B cell (primary cell): Measurements from ENCODE around the gene KIAA1586.

Experiments used
- EZH2 ChIP-seq: IDR thresholded peaks from 2 replicates; pipeline ENCODE4 v1.6.1; 2012; ENCODE audit warnings: borderline replicate concordance, low read depth, mild to moderate bottlenecking, moderate library complexity, low read length; ENCODE audit not compliant: insufficient read depth, poor library complexity, severe bottlenecking
- TF ChIP-seq, protein P1 (sequence below): fragments of 200-600 bp; IDR thresholded peaks from one replicate; pipeline ENCODE4 v1.8.0; 2022; ENCODE audit warnings: antibody characterized with exemption, mild to moderate bottlenecking

DNA sequence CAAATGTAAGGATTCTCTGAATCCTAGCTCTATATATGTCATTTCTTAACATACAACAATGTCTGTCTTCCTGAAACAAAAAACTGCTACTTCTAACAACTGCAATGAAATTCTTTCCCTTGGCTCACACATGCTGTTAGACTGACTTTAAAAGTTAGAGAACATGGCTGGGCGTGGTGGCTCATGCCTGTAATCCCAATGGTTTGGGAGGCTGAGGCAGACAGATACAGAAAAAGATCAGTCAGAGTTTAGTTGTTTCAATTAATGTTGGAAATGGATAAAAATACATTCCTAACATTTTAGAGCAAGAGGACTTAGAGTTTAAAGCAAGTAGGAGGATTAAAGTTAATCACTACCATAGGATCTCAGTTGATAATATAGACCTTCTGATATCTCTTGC, 28.7 kb upstream of the KIAA1586 start:
- TF ChIP-seq, protein P1, sequence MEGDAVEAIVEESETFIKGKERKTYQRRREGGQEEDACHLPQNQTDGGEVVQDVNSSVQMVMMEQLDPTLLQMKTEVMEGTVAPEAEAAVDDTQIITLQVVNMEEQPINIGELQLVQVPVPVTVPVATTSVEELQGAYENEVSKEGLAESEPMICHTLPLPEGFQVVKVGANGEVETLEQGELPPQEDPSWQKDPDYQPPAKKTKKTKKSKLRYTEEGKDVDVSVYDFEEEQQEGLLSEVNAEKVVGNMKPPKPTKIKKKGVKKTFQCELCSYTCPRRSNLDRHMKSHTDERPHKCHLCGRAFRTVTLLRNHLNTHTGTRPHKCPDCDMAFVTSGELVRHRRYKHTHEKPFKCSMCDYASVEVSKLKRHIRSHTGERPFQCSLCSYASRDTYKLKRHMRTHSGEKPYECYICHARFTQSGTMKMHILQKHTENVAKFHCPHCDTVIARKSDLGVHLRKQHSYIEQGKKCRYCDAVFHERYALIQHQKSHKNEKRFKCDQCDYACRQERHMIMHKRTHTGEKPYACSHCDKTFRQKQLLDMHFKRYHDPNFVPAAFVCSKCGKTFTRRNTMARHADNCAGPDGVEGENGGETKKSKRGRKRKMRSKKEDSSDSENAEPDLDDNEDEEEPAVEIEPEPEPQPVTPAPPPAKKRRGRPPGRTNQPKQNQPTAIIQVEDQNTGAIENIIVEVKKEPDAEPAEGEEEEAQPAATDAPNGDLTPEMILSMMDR: no peak
- TF ChIP-seq EZH2: no peak
